Left lung (tissue), 10 donors: ENCODE results near the gene SVOPL. TPM values are rescaled to one million over a fixed set of nuclear protein-coding genes. Genes with fewer than 3 reads are reported as not detected.
"Not testable (repeated sequence)": the region's sequence is repeated elsewhere in the genome, so short reads cannot be mapped to it uniquely, and the experiment has no call there.

ENCODE experiments used
- ATAC-seq: fragments of 200-7000 bp; cut with Tn5 transposase; one replicate; pipeline ENCODE4 v1.9.1; 2020; ENCODE audit warnings: moderate library complexity
- DNase-seq, 4 donors: peaks; one replicate each; pipeline ENCODE4 v3.0.0-alpha.2; 2013 to 2020
- H3K27ac ChIP-seq, 2 donors: fragments of 200-600 bp; sonication (generic) in 1 of 2; one replicate each; pipeline versions ENCODE4 v1.5.0 to v1.8.0; 2020 to 2021
- H3K27me3 ChIP-seq, 2 donors: fragments of 200-600 bp; sonication (generic) in 1 of 2; one replicate each; pipeline versions ENCODE4 v1.5.0 to v1.8.0; 2020 to 2021
- H3K36me3 ChIP-seq, 2 donors: fragments of 200-600 bp; sonication (generic) in 1 of 2; one replicate each; pipeline versions ENCODE4 v1.5.0 to v1.8.0; 2020 to 2021
- H3K4me1 ChIP-seq, 2 donors: fragments of 200-600 bp; one replicate each; pipeline ENCODE4 v1.8.0; 2021
- H3K4me3 ChIP-seq, 2 donors: fragments of 200-600 bp; sonication (generic) in 1 of 2; one replicate each; pipeline versions ENCODE4 v1.5.0 to v1.8.0; 2020 to 2021; ENCODE audit warnings: mild to moderate bottlenecking in 1 of 2
- H3K9me3 ChIP-seq, 2 donors: fragments of 200-600 bp; sonication (generic) in 1 of 2; one replicate each; pipeline versions ENCODE4 v1.5.0 to v1.8.0; 2020 to 2021
- intact Hi-C, 2 donors: fragments of 100-400 bp; cut with DNase I; formaldehyde crosslinking; loops; one replicate each; pipeline versions ENCODE4 v1.11.2 to v1.14.2; 2022
- polyA plus RNA-seq, 6 donors: library from polyadenylated mRNA; unstranded; fragments of 120-200 nt; gene quantifications; one replicate each; pipeline ENCODE4 v1.2.1, GENCODE V29; 2013; ENCODE audit not compliant: insufficient read length in 6 of 6
- total RNA-seq, 2 donors: library from RNA; stranded (reverse); fragmentation: NEBNext Ultra II Directional; extraction: Animal tissue kit (Norgen Biotek cat#: 25700); gene quantifications; one replicate each; pipeline ENCODE4 v1.2.1, GENCODE V29; 2021
- TF ChIP-seq, protein P1 (sequence below), 2 donors: fragments of 200-600 bp; sonication (generic) in 1 of 2; IDR thresholded peaks; one replicate each; pipeline versions ENCODE4 v1.5.0 to v1.8.0; 2021; ENCODE audit warnings: antibody characterized with exemption in 2 of 2
- donor health status: DM: no; HTN: yes; CAD: no.
- donor health status: DM: no; HTN: no; CAD: no.

Gene SVOPL
- total and polyA plus RNA-seq, 8 donors, result 0.26 to 3.8 (median 2.5) TPM; not detected in 1

DNA sequence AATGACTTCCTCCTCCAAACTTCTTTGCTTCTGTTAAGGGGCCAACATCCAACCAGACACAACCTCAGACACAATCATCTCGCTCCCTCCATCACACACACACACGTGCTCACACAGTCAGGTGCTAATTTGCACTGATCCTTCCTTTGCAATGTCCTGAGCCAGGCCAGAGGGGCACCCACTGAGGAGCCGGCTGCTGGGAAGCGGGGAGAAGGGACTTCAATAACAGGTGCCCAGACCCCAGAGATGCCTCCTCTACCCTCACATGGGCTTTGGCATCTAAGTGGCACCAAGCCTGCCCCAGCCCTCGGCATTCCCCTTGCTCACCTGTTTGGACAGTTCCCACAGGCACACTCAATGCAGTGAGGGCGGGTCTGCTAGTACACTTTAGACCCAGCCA, 34.2 kb upstream of the SVOPL start:
- Histone ChIP-seq H3K27ac (no peak overlapping the region), H3K4me3 (no peak overlapping the region), H3K36me3 (no peaks in the 10 kb centered on the region), H3K27me3 (no peaks in the 10 kb centered on the region), H3K4me1 (peaks cover 0 to 5% of the 10 kb centered on the region in 2 donors), H3K9me3 (no peaks in the 10 kb centered on the region)
- no peak for DNase-seq
- ATAC-seq, result no peak
- TF ChIP-seq, protein P1, sequence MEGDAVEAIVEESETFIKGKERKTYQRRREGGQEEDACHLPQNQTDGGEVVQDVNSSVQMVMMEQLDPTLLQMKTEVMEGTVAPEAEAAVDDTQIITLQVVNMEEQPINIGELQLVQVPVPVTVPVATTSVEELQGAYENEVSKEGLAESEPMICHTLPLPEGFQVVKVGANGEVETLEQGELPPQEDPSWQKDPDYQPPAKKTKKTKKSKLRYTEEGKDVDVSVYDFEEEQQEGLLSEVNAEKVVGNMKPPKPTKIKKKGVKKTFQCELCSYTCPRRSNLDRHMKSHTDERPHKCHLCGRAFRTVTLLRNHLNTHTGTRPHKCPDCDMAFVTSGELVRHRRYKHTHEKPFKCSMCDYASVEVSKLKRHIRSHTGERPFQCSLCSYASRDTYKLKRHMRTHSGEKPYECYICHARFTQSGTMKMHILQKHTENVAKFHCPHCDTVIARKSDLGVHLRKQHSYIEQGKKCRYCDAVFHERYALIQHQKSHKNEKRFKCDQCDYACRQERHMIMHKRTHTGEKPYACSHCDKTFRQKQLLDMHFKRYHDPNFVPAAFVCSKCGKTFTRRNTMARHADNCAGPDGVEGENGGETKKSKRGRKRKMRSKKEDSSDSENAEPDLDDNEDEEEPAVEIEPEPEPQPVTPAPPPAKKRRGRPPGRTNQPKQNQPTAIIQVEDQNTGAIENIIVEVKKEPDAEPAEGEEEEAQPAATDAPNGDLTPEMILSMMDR (IDR thresholded peaks at IDR 0.05), result no peak
- intact Hi-C loops, result loop anchor here in 1 of 2 donors (5.0 to 10.0 kb wide), 2 partner anchors 573 to 1131 kb away; no protein-coding TSS in a partner anchor

DNA sequence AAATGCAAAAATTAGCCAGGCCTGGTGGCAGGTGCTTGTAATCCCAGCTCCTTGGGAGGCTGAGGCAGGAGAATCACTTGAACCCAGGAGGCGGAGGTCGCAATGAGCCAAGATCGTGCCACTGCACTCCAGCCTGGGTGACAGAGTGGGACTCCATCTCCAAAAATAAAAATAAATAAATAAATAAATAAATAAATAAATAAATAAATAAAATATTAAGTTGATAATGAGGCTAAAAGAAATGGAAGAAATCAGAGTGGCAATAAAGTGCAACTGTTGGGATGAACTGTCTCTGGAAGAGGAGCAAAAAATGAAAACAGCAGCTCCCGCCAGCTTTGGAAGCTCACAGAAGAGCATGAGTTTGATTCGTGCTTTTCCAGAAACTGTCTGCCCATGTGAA, 30.6 kb upstream of the SVOPL start:
- intact Hi-C loops, result loop anchor here in 1 of 2 donors (10.0 kb wide), 1 partner anchor 1127 kb away; no protein-coding TSS in a partner anchor

DNA sequence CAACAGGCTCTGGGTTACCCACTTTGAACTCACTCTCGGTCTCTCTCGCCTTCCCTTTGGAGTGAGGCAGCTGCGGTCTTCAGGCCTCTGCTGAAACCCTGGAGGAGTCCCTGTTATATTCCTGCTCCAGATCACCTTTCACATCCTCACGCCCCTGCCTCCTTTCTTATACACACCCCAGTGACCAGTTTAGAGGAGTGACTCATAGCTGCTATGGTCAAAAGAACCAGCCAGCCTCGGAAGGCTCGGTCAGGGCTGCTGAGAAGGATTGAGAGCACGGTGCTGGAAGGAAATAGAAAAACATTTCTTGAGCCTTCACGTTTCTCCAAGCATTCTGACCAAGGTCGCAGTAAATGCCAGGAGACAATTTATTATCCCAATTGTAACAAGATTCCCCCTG, 28.3 kb upstream of the SVOPL start:
- DNase-seq (no peak), ATAC-seq (no peak)
- no peaks in the 10 kb centered on the region for H3K36me3 ChIP-seq
- H3K4me3 ChIP-seq, result no peak overlapping the region
- no peaks in the 10 kb centered on the region for H3K9me3 ChIP-seq
- no peaks in the 10 kb centered on the region for H3K27me3 ChIP-seq
- intact Hi-C loops, result no loop called here
- H3K4me1 ChIP-seq, result no peaks in the 10 kb centered on the region
- H3K27ac ChIP-seq, result no peak overlapping the region
- TF ChIP-seq, protein P1 (IDR thresholded peaks at IDR 0.05), result no peak

More for the DNA sequence above, 30.6 kb upstream of the SVOPL start:
- not testable (repeated sequence) for H3K4me1 ChIP-seq, DNase-seq, ATAC-seq, H3K27ac ChIP-seq, H3K9me3 ChIP-seq, H3K4me3 ChIP-seq, H3K27me3 ChIP-seq, H3K36me3 ChIP-seq

DNA sequence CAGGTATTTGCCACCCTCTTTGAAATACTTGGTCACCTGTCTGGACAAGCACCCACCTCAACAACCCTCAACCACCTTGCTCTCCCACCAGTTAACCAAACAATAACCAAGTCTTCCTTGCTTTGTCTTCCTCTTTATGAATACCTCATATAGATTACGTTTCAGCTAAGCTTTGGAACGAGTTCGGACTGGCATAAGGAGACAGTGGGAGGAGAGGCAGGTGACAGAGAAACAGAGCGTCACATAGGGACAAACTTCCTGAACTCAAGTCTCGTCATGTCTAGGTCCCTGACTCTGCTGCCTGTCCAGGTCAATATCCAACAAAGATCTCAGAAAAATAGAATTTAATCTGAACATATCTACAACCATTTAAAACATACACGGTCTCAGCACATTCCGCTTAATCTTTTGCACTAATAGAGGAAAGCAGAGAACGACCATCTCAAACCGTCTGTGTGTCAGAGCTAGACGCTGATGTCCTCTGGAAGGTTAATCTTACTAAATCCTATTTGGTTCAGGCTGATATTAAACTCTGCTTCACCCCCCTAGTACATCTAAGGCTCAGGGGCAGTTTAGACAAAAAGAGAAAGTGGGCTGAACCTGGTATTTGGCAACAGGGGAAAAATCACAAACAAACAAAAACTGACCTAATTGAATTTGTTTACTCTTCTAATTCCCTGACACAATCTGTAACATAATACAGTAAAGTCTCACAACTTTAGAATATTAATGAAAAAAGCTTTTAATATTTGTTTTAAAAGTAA, 26.4 kb upstream of the SVOPL start:
- TF ChIP-seq, protein P1 (IDR thresholded peaks at IDR 0.05), result no peak
- DNase-seq (no peak), ATAC-seq (no peak)
- Histone ChIP-seq H3K27ac (no peak overlapping the region), H3K9me3 (no peaks in the 10 kb centered on the region), H3K4me1 (no peaks in the 10 kb centered on the region), H3K36me3 (no peaks in the 10 kb centered on the region), H3K27me3 (no peaks in the 10 kb centered on the region), H3K4me3 (no peak overlapping the region)
- intact Hi-C loops, result no loop called here

DNA sequence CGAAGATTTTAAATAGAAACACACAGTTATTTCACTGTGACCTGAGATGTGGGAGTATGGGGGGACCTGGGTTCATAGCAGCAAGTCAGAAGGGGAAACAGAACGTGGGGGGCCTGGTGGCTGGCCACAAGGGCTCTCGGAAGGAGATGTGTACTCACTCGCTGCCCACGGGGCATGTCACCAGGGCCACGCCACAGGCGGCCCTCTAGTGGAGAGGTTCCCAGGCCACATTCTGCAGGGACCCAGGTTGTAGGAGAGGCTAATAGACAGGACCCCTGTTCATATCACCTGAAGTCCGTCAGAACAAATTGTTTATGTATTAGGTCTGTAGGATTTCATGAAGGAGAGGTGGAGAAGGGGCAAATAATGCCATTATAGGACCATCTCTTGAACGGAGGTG, 25.1 kb upstream of the SVOPL start:
- no peaks in the 10 kb centered on the region for H3K27me3 ChIP-seq
- no peaks in the 10 kb centered on the region for H3K9me3 ChIP-seq
- intact Hi-C loops, result no loop called here
- ATAC-seq (no peak), DNase-seq (no peak)
- H3K4me1 ChIP-seq, result no peaks in the 10 kb centered on the region
- no peak overlapping the region for H3K4me3 ChIP-seq
- TF ChIP-seq, protein P1 (IDR thresholded peaks at IDR 0.05), result no peak
- no peak overlapping the region for H3K27ac ChIP-seq
- no peaks in the 10 kb centered on the region for H3K36me3 ChIP-seq
